NCI-H128 (cell line): ENCODE results near the gene POTED.
"Not testable (repeated sequence)": the region's sequence is repeated elsewhere in the genome, so short reads cannot be mapped to it uniquely, and the experiment has no call there.

Experiments used
- DNase-seq: peaks from one replicate; lab custom pipeline; 2025; ENCODE audit not compliant: unreplicated experiment; lab: John Stamatoyannopoulos, UW

The POTED gene

GRCh38 chr21:13609477-13609876 is at the start of gene POTED:
TSS of gene POTED (plus strand) at chr21:13609777. CDS start at chr21:13610229, 452 bp downstream.
- not testable (repeated sequence) for DNase-seq

GRCh38 chr21:13650101-13650500 is 40.5 kb downstream of the POTED start:
- DNase-seq = not testable (repeated sequence)

GRCh38 chr21:13651746-13652145 is 42.2 kb downstream of the POTED start:
- DNase-seq = not testable (repeated sequence)
